GM12891 (cell line): ENCODE data around the gene TUFM.
"Not testable (repeated sequence)": the region's sequence is repeated elsewhere in the genome, so short reads cannot be mapped to it uniquely, and the experiment has no call there.

Source experiments
- DNase-seq: peaks from one replicate; pipeline ENCODE4 v3.0.0; 2011; ENCODE audit warnings: low spot score; ENCODE audit not compliant: insufficient read length
- FAIRE-seq: peaks from 2 replicates; lab custom pipeline; 2011; peaks lifted over from hg19 to GRCh38; lab: Jason Lieb, UNC
- PAX5 ChIP-seq: IDR thresholded peaks from 2 replicates; pipeline ENCODE4 v1.6.1; 2011; ENCODE audit warnings: low read length, moderate library complexity, mild to moderate bottlenecking; ENCODE audit not compliant: insufficient read depth, severe bottlenecking
- POLR2A ChIP-seq: IDR thresholded peaks from 2 replicates; pipeline ENCODE4 v1.6.1; 2011; ENCODE audit warnings: low read depth, low read length, control low read depth
- POLR2AphosphoS5 ChIP-seq: IDR thresholded peaks from 2 replicates; pipeline ENCODE4 v1.6.1; 2011; ENCODE audit warnings: low read depth, low read length, control low read depth
- POU2F2 ChIP-seq: IDR thresholded peaks from 2 replicates; pipeline ENCODE4 v1.6.1; 2011; ENCODE audit warnings: low read depth, mild to moderate bottlenecking, control low read depth, low read length, moderate library complexity
- SPI1 ChIP-seq: IDR thresholded peaks from 2 replicates; pipeline ENCODE4 v1.6.1; 2011; ENCODE audit warnings: low read depth, low read length, control low read depth
- TAF1 ChIP-seq: IDR thresholded peaks from 2 replicates; pipeline ENCODE4 v1.6.1; 2011; ENCODE audit warnings: low read depth, low read length, control low read depth

The TUFM gene

DNA sequence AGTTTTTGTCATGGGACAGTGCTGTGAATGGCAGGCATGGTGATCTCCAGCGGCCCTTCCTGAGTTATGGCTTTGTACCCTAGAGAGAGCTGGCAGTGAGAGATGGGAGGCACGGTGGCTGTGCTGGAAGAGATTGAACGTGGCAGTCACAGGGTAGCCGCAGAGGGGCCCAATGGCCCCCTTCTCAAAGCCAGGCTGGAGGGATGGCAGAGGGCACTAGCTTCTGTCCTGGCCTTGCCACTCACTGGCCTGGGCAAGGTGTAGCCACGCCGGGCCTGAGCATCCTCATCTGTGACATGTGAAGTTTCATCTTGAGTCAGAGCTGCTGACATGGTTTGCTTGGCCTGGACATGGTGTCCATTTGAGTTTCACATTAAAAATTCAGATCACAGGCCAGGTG, 28.3 kb upstream of the TUFM start:
- DNase-seq, result no peak
- FAIRE-seq, result no peak
- no peak for TF ChIP-seq POLR2A
- no peak for TF ChIP-seq POLR2AphosphoS5
- TF ChIP-seq TAF1, result no peak
- no peak for TF ChIP-seq POU2F2
- no peak for TF ChIP-seq PAX5
- TF ChIP-seq SPI1, result no peak

DNA sequence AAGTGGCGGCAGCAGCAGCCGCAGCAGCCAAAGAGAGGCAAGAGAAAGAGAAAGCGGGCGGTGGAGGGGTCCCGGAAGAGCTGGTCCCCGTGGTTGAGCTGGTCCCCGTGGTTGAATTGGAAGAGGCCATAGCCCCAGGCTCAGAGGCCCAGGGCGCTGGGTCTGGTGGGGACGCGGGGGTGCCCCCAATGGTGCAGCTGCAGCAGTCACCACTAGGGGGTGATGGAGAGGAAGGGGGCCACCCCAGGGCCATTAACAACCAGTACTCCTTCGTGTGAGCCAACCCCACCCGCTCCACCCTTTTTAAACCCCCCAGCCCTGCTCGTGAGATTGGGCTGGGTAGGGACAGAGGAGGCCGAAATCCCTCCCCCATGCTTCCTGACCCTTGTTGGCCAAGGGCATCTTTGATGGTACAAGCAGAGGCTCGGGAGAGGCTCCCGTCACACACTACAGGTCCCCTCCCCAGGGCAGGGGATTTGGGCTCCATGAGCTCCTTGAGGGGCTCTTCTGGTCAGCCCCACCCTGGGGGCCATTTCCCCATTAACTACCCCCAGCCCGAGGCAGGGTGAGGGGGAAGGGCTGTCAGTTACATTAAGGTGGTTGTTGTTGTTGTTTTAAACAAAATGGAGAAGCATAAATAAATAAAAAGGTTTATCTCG, 27.5 kb upstream of the TUFM start:
- DNase-seq (peak; percentile 82), FAIRE-seq (peak; percentile 82)
- TF ChIP-seq POLR2AphosphoS5 (no peak), PAX5 (no peak), TAF1 (no peak), POLR2A (no peak), SPI1 (no peak), POU2F2 (no peak)

DNA sequence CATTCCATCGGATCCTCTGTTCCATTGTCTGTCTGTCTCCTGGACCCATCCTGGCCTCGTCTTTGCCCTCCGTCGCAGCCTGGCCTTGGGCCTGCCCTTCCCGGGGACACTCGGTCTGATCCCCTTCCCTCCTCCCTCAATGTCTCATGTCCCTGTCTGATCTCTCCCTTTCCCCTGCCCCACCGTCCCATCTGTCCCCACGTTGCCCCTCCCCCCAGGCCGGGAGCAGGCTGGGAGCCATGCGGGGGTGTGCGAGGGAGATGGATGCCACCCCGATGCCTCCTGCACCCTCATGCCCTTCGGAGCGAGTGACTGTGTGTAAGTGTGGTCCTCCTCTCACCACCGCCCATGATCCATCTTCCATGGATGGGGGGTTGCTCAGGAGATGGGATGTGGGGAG, 26.8 kb upstream of the TUFM start:
- FAIRE-seq, result no peak
- DNase-seq, result no peak
- TF ChIP-seq PAX5 (no peak), POLR2AphosphoS5 (no peak), SPI1 (no peak), POU2F2 (no peak), TAF1 (no peak), POLR2A (no peak)

DNA sequence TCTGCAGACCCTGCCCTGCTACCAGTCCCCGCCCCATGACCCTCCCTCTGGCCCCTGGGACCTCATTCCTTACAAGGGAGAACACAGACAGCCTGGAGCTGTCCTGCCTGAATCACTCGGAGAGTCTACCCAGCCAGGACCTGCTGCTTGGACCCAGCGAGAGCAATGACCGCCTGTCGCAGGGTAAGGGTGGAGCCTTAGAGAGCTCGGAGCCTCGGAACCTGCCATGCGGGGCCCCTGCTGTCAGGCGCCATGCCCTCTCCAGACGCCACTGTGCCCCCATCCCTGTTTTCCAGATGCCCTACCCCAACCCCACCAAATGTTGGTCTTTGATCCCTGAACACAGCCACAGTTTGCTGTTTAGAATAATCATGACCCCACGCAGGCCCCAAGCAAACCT, 23.1 kb upstream of the TUFM start:
- FAIRE-seq (no peak), DNase-seq (no peak)
- TF ChIP-seq PAX5 (no peak), SPI1 (no peak), POLR2AphosphoS5 (no peak), POU2F2 (no peak)

DNA sequence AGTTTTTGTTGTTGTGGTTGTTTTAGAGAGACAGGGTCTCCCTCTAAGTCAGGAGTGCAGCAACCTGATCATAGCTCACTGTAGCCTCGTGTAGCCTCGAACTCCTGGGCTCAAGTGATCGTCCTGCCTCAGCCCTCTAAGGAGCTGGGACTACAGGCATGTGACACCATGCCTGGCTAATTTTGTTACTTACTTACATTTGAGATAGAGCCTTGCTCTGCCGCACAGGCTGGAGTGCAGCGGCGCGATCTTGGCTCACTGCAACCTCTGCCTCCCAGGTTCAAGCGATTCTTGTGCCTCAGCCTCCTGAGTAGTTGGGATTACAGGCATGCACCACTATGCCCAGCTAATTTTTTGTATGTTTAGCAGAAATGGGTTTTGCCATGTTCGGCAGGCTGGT, 21.5 kb upstream of the TUFM start:
- not testable (repeated sequence) for FAIRE-seq, DNase-seq

DNA sequence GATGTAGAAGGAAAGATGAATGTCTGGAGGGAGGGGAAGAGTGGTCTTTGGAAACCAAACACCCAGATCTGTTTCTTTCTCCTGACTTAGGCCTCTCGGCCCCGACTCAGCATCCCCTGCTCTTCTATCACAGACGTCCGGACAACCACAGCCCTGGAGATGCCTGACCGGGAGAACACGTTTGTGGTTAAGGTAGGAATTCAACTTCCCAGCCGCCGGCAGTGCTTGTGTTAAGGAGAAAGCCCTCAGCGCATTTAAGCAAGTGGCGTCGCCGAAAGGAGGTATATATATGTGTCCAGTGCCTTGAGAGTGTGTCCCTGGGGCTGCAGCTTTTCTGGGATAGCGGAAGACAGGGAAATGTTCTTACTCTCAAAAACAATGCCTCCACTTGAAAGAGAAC, 21.1 kb upstream of the TUFM start:
- TF ChIP-seq POLR2A, result no peak
- TF ChIP-seq POLR2AphosphoS5, result no peak
- no peak for TF ChIP-seq POU2F2
- TF ChIP-seq TAF1, result no peak
- DNase-seq, result no peak
- FAIRE-seq, result no peak

DNA sequence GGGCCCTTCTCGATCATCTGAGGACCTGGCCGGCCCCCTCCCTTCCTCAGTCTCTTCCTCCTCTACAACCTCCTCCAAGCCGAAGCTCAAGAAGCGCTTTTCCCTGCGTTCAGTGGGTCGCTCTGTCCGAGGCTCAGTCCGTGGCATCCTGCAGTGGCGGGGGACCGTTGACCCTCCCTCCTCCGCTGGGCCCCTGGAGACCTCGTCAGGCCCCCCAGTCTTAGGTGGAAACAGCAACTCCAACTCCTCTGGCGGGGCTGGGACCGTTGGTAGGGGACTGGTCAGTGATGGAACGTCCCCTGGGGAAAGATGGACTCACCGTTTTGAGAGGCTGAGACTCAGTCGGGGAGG, 20.3 kb upstream of the TUFM start:
- no peak for DNase-seq
- no peak for FAIRE-seq
- TF ChIP-seq POU2F2, result no peak
- no peak for TF ChIP-seq PAX5
- TF ChIP-seq POLR2AphosphoS5, result no peak
- no peak for TF ChIP-seq POLR2A
- TF ChIP-seq SPI1, result no peak
- TF ChIP-seq TAF1, result no peak

DNA sequence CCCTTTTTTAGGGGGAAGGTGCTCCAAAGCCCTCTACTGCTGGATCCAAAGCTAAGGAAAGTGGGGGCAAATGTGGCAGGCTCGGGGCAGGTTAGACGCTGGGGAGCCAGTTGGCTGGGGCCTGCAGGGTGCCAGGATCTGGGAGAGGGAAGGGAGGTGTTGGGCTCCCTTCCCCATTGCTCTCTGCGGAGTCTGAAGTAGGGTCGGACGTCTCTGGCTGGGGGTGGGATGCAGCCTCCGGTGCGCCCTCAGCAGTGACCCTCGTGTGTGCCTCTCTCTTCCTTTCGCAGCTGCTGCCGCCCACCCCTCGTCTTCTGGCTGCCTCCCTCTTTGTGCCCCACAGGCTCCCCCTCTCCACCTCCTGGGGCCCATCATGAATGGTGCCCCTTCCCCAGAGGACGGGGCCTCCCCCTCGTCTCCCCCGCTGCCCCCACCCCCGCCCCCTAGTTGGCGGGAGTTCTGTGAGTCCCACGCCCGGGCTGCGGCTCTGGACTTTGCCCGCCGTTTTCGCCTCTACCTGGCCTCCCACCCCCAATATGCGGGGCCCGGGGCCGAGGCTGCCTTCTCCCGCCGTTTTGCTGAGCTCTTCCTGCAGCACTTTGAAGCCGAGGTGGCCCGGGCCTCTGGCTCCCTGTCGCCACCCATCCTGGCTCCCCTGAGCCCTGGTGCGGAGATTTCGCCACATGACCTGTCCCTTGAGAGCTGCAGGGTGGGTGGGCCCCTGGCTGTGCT, 19.7 kb upstream of the TUFM start:
- no peak for DNase-seq
- no peak for FAIRE-seq
- no peak for TF ChIP-seq POU2F2
- TF ChIP-seq PAX5, result no peak
- no peak for TF ChIP-seq POLR2A
- no peak for TF ChIP-seq TAF1
- no peak for TF ChIP-seq POLR2AphosphoS5
- no peak for TF ChIP-seq SPI1

DNA sequence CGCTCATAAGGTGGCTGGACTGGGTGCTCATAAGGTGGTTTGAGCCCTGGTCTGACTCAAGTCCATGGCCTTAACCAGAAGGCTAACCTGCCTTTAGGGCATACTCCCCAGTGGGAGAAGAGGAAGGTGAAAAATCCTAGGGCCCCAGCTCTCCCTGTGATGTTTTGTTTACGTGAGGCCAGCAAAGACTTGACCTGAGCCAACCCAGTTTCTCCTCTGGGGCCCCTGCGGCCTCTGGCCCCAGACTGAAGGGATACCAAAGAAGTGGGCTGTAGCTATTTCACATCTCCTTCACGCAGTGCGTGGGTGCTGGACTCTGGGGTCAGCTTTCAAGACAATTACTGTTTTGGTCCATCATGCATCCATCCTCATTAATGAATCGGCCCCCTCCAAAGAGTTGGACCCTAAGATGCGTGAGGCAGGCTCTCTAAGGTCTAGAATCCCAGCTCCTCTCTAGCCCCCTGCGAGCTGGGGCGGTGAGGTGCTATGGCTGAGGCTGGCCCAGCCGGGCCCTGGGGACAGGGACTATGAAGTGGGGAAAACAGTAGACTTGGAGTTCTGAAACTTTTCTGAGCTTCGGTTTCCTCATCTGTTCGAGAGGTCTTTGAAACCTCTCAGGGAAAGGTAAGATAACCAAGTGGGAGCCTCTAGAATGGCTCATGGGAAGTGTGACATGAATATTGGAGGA, 19.0 kb upstream of the TUFM start:
- TF ChIP-seq TAF1 (no peak), PAX5 (no peak), POU2F2 (no peak), SPI1 (no peak), POLR2A (no peak), POLR2AphosphoS5 (no peak)
- DNase-seq, result no peak
- FAIRE-seq, result no peak
